ENCODE results near the gene CENPF.

CENPF gene

GRCh38 chr1:214676747-214677146 lies 73.8 kb downstream of the CENPF start:
- H3F3A ChIP-seq (ENCODE audit: insufficient read depth, low read length) = no peaks in the 10 kb centered on the region
- no peak overlapping the region for H3K9ac ChIP-seq (ENCODE audit: low read length)
- no peaks in the 10 kb centered on the region for H3K4me1 ChIP-seq (ENCODE audit: insufficient read depth, low read length, severe bottlenecking)
- H3K79me2 ChIP-seq (ENCODE audit: insufficient read depth, low read length) = no peaks in the 10 kb centered on the region
- no peaks in the 10 kb centered on the region for H3K27me3 ChIP-seq (ENCODE audit: insufficient read depth, low read length)
- TF ChIP-seq EZH2 (IDR thresholded peaks at IDR 0.05; ENCODE audit: borderline replicate concordance, low read length) = no peak
- TF ChIP-seq, protein P1, sequence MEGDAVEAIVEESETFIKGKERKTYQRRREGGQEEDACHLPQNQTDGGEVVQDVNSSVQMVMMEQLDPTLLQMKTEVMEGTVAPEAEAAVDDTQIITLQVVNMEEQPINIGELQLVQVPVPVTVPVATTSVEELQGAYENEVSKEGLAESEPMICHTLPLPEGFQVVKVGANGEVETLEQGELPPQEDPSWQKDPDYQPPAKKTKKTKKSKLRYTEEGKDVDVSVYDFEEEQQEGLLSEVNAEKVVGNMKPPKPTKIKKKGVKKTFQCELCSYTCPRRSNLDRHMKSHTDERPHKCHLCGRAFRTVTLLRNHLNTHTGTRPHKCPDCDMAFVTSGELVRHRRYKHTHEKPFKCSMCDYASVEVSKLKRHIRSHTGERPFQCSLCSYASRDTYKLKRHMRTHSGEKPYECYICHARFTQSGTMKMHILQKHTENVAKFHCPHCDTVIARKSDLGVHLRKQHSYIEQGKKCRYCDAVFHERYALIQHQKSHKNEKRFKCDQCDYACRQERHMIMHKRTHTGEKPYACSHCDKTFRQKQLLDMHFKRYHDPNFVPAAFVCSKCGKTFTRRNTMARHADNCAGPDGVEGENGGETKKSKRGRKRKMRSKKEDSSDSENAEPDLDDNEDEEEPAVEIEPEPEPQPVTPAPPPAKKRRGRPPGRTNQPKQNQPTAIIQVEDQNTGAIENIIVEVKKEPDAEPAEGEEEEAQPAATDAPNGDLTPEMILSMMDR (IDR thresholded peaks at IDR 0.05; ENCODE audit: low read length) = no peak
- no peak overlapping the region for H2AFZ ChIP-seq (ENCODE audit: low read length)
- H3K9me3 ChIP-seq (ENCODE audit: low read length) = no peaks in the 10 kb centered on the region
- H3K4me3 ChIP-seq (ENCODE audit: low read depth, low read length, poor library complexity, severe bottlenecking) = no peak overlapping the region
- H4K20me1 ChIP-seq (ENCODE audit: insufficient read depth, low read length) = no peaks in the 10 kb centered on the region
- no peaks in the 10 kb centered on the region for H3K9me2 ChIP-seq (ENCODE audit: low read depth, low read length)
- H3K36me3 ChIP-seq (ENCODE audit: insufficient read depth, low read length) = no peaks in the 10 kb centered on the region
- H3K4me2 ChIP-seq (ENCODE audit: low read length) = no peak overlapping the region
- no peak overlapping the region for H3K27ac ChIP-seq (ENCODE audit: low read depth, low read length, poor library complexity, severe bottlenecking)

DNA sequence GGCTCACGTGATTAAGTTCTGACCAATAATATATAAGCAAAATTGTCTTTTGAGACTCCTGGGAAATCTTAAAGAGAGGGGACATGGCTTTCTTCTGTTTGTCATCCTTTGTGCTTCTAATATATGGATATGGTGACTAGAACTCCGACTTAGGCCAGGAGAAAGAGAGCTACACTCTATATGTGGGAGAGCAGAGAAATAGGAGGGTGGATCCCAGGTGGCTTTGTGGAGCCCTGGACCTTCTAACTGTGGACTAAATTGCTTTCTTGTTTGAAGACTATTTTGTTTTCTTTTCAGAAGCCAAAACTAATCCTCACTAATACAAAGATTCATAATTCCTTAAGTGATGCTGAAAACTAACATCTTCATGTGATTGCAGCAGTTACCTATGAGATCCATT lies 75.0 kb downstream of the CENPF start:
- Histone ChIP-seq H2AFZ (ENCODE audit: low read length) (no peak overlapping the region), H3K9me3 (ENCODE audit: low read length) (no peaks in the 10 kb centered on the region), H3K79me2 (ENCODE audit: insufficient read depth, low read length) (no peaks in the 10 kb centered on the region), H3K9ac (ENCODE audit: low read length) (no peak overlapping the region), H3K4me3 (ENCODE audit: low read depth, low read length, poor library complexity, severe bottlenecking) (no peak overlapping the region), H3K27ac (ENCODE audit: low read depth, low read length, poor library complexity, severe bottlenecking) (no peak overlapping the region), H3K27me3 (ENCODE audit: insufficient read depth, low read length) (no peaks in the 10 kb centered on the region), H3K4me1 (ENCODE audit: insufficient read depth, low read length, severe bottlenecking) (no peaks in the 10 kb centered on the region), H4K20me1 (ENCODE audit: insufficient read depth, low read length) (no peaks in the 10 kb centered on the region), H3K36me3 (ENCODE audit: insufficient read depth, low read length) (no peaks in the 10 kb centered on the region), H3F3A (ENCODE audit: insufficient read depth, low read length) (no peaks in the 10 kb centered on the region), H3K9me2 (ENCODE audit: low read depth, low read length) (no peaks in the 10 kb centered on the region), H3K4me2 (ENCODE audit: low read length) (no peak overlapping the region)
- TF ChIP-seq EZH2 (IDR thresholded peaks at IDR 0.05; ENCODE audit: borderline replicate concordance, low read length) = no peak
- TF ChIP-seq, protein P1 (IDR thresholded peaks at IDR 0.05; ENCODE audit: low read length) = no peak

DNA sequence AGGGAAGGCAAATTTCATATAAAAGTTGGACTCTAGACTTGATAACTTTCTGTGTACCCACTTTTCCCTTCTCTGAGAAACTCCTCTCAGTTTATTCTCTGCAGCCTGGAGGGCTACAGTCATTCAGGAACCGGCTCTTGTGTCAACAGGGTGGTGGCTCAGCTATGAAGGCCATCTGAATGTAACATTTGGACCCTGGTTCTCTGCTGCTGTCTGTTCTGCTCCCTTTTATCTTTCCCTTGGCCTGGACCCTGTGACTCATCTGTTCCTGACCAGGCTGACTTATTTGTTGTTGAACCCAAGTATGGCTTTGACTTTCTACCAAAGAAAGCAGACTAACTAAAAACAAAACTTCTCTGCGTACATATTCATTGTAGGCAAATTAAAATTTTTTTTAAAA lies 75.4 kb downstream of the CENPF start:
- TF ChIP-seq, protein P1 (IDR thresholded peaks at IDR 0.05; ENCODE audit: low read length) = no peak
- TF ChIP-seq EZH2 (IDR thresholded peaks at IDR 0.05; ENCODE audit: borderline replicate concordance, low read length) = no peak
- Histone ChIP-seq H3K4me3 (ENCODE audit: low read depth, low read length, poor library complexity, severe bottlenecking) (no peak overlapping the region), H3K4me2 (ENCODE audit: low read length) (no peak overlapping the region), H2AFZ (ENCODE audit: low read length) (no peak overlapping the region), H3F3A (ENCODE audit: insufficient read depth, low read length) (no peaks in the 10 kb centered on the region), H3K9me2 (ENCODE audit: low read depth, low read length) (no peaks in the 10 kb centered on the region), H4K20me1 (ENCODE audit: insufficient read depth, low read length) (no peaks in the 10 kb centered on the region), H3K27me3 (ENCODE audit: insufficient read depth, low read length) (no peaks in the 10 kb centered on the region), H3K79me2 (ENCODE audit: insufficient read depth, low read length) (no peaks in the 10 kb centered on the region), H3K4me1 (ENCODE audit: insufficient read depth, low read length, severe bottlenecking) (no peaks in the 10 kb centered on the region), H3K9me3 (ENCODE audit: low read length) (no peaks in the 10 kb centered on the region), H3K9ac (ENCODE audit: low read length) (no peak overlapping the region), H3K36me3 (ENCODE audit: insufficient read depth, low read length) (no peaks in the 10 kb centered on the region), H3K27ac (ENCODE audit: low read depth, low read length, poor library complexity, severe bottlenecking) (no peak overlapping the region)

Measured in OCI-LY1 (cell line).